Dermis microvascular lymphatic vessel endothelial cell (primary cell): ENCODE results near the gene ZNF189. TPM values are rescaled to one million over a fixed set of nuclear protein-coding genes. Genes with fewer than 3 reads are reported as not detected.
A peak's percentile ranks its signal among the peaks of the same experiment; 100 is the strongest.

ENCODE experiments used
- DNase-seq, 2 donors: peaks; one replicate each; pipeline versions ENCODE4 v3.0.0 to v3.0.0-alpha.2; 2010; ENCODE audit warnings: low read depth in 2 of 2
- total RNA-seq: library from RNA; depleted of rRNA; stranded (reverse); fragments of >200 nt; gene quantifications from 2 replicates; pipeline ENCODE4 v1.2.1, GENCODE V29; 2014

Gene ZNF189
- 21.7 and 23.1 TPM in 2 replicates for total RNA-seq

- peak; percentile 95 to 99 for DNase-seq
Observed at GRCh38 chr9:101398068-101398929, at the start of gene ZNF189, which contains the start of gene MRPL50. Gene ZNF189, plus strand, starts transcription at chr9:101398851. Its CDS starts 306 bp downstream, at chr9:101399157. Gene MRPL50, minus strand, starts transcription at chr9:101398618. Its CDS starts 26 bp downstream, at chr9:101398592.

- no peak for DNase-seq
Observed at GRCh38 chr9:101350285-101350684, 48.4 kb upstream of the ZNF189 start.

- DNase-seq, result no peak
Observed at GRCh38 chr9:101352892-101353463, 45.7 kb upstream of the ZNF189 start.

- no peak for DNase-seq
Observed at GRCh38 chr9:101353683-101354082, 45.0 kb upstream of the ZNF189 start.

- DNase-seq, result no peak
Observed at GRCh38 chr9:101354143-101354764, 44.4 kb upstream of the ZNF189 start.

GRCh38 chr9:101354765-101355708, 43.6 kb upstream of the ZNF189 start:
- no peak for DNase-seq

GRCh38 chr9:101356619-101357018, 42.0 kb upstream of the ZNF189 start:
- DNase-seq, result no peak

- DNase-seq, result no peak
Observed at GRCh38 chr9:101359679-101360078, 39.0 kb upstream of the ZNF189 start.

GRCh38 chr9:101360647-101361046, 38.0 kb upstream of the ZNF189 start:
- DNase-seq, result no peak

- DNase-seq, result no peak
Observed at GRCh38 chr9:101362450-101362849, 36.2 kb upstream of the ZNF189 start.

- no peak for DNase-seq
Observed at GRCh38 chr9:101365181-101365580, 33.5 kb upstream of the ZNF189 start.

GRCh38 chr9:101366038-101366756, 32.5 kb upstream of the ZNF189 start:
- DNase-seq, result no peak

- no peak for DNase-seq
Observed at GRCh38 chr9:101367323-101367722, 31.3 kb upstream of the ZNF189 start.

GRCh38 chr9:101369286-101369685, 29.4 kb upstream of the ZNF189 start:
- no peak for DNase-seq

- no peak for DNase-seq
Observed at GRCh38 chr9:101369884-101370531, 28.6 kb upstream of the ZNF189 start.

- no peak for DNase-seq
Observed at GRCh38 chr9:101371813-101372212, 26.8 kb upstream of the ZNF189 start.

GRCh38 chr9:101372327-101373118, 26.1 kb upstream of the ZNF189 start:
- DNase-seq, result no peak

GRCh38 chr9:101375546-101375945, 23.1 kb upstream of the ZNF189 start:
- no peak for DNase-seq

GRCh38 chr9:101376111-101376848, 22.4 kb upstream of the ZNF189 start:
- no peak for DNase-seq
